Measurements from ENCODE around the gene LEMD2.
"Not testable (repeated sequence)": the region's sequence is repeated elsewhere in the genome, so short reads cannot be mapped to it uniquely, and the experiment has no call there.

LEMD2 gene

DNA sequence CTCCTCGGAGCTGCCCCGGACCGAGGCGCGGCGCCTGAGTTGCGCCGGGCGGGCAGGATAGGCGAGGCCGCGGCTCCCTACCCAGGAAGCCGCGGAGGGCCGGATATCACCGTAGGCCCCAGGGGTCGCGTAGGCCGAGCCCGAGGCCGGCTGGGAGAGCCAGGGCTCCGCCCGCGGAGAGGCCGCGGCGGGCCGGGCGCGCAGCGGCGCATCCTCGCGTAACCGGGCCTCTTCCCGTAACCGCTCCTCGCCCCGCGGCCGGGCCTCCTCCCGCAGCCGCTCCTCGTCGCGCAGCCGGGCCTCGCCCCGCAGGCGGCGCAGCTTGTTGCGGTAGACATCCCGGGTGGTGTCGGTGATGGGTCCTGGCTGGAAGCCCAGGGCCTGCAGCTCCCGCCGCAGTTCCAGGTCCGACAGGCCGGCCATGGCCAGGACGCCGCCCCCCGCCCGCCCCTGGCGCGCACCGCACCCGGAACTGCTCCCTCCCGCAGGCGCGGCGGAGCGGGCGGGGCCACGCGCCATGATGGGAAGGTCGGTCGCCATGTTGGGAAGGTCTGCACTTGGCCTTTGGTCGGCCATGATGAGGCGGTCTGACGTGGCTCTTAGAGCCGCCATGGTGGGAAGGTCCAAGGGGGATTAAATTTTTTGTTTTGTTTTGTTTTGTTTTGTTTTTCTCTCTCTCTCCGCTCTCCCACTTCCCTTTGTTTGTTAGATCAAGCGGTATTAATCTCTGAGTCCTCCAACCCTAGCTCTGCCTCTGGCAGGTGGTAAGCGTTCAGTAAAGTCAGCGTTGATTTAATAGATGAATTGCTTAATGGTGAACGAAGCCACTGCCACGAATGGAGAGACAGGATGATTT is at the start of gene LEMD2:
Gene LEMD2 (minus strand): TSS at position 437 of the 856 bp plus-strand sequence. CDS start 14 bp downstream, at position 423.
- DNase-seq: peak; percentile 92

GRCh38 chr6:33837971-33838665 is 49.2 kb upstream of the LEMD2 start:
- DNase-seq: no peak

- DNase-seq: no peak
Observed at GRCh38 chr6:33836806-33837469, 48.0 kb upstream of the LEMD2 start.

DNA sequence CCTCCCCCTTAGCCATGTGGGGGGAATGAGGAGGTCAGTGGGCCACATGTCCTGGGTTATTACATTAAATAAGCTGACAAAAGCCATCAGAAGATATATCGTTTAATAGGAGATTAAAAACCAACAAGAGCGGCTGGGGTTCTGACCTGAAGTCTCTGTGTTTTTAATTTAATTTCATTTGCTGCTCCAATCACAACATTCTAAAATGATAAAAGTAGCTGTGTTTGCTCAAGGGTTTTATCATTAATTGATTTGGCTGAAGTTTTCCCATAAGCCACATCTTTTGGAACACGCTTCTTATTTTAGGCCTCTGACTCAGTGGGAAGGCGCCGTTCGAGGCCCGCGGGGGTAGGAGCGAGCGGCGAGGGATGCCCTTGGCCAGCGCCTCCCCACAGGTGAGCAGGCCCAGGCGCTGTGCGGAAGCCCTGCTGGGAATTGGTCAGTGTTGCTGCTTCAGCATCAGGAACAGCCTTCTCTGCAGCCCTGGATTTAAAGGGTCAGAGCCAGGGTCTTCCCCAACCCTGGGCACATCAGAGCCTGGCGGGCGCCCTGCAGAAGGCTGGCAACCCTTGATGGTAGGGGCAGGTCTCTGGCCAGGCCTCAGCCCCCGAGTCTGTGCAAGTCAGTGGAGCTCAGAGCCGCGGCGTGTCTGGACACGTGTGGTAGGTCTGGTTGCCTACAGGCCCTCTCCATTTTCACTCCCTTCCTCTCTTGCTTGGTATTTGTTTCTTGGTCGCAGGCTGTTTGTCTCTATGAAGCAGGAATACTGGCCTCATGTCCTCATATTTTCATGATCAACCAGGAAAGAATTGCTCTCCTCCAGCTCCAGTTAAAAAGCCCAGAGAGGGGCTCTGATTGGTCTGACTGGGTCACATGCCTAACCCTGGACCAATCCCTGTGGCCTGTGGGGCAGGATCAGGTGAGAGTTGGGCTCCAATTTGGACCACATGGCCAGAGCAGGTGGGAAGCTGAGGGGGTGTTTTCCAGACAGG is 45.8 kb upstream of the LEMD2 start:
- no peak for DNase-seq

DNA sequence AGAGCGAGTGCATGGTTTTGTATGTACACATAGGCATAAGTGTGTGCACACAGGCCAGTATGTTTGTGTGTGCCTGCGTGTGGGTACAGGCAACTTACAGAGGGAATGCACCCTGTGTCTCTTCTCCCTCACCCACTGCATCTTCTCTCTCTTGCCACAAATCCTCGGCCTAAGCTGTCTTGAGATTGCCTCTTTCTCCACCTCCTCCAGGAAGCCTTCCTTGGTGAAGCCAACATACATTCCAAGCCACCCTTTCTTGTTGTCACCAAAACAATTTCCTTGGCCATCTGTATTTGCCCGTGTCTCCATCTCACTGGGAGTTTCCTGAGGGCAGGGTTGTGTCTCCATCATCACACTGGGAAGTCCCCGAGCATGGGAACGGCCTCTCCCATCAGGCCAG is 44.7 kb upstream of the LEMD2 start:
- DNase-seq: no peak

DNA sequence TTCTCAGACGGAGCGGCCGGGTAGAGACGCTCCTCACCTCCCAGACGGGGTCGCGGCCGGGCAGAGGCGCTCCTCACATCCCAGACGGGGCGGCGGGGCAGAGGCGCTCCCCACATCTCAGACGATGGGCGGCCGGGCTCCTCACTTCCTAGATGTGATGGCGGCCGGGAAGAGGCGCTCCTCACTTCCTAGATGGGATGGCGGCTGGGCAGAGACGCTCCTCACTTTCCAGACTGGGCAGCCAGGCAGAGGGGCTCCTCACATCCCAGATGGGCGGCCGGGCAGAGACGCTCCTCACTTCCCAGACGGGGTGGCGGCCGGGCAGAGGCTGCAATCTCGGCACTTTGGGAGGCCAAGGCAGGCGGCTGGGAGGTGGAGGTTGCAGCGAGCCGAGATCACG is 43.9 kb upstream of the LEMD2 start:
- not testable (repeated sequence) for DNase-seq

- DNase-seq: not testable (repeated sequence)
Observed at GRCh38 chr6:33831725-33832124, 42.8 kb upstream of the LEMD2 start.

- no peak for DNase-seq
Observed at GRCh38 chr6:33830635-33831240, 41.8 kb upstream of the LEMD2 start.

DNA sequence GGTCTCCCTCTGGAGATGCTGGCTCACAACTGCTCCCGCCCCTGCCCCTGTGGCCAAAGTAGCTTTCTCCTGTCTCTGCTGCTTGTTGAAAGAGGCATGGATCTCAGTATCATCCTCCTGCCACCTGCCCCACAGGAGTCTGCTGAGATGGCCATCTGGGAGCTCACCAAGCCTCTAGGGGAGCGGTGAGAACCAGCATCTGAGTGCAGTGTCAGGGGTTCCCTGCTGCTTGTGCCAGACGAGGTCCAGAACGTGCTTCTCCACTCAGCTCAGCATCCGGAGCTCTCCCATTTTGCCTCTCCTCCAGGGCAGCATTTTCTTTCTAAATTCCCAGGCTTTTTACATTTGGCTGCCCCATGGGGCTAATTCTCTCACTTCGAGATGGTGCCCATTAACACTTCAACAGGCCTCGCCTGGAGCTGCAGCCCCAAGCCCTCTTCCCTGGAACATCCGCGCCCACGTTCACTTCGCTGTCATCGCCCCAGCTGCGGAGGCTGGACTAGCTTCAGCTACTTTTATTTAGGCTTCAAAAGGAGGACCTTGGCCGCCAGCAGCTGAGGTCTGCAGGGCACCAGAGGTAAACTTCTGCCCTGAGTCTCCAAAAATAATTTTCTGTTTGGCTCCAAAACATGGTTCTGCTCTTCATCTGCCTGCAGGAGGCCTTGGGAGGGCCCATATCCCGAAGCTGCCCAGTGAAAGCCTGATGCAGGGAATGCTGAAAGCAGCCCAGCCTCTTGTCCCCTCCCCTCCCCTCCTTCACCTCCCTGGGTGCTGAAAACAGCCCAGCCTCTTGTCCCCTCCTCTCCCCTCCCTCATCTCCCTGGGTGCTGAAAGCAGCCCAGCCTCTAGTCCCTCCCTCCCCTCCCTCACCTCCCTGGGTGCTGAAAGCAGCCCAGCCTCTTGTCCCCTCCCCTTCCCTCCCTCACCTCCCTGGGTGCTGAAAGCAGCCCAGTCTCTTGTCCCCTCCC is 40.1 kb upstream of the LEMD2 start:
- DNase-seq: no peak

DNA sequence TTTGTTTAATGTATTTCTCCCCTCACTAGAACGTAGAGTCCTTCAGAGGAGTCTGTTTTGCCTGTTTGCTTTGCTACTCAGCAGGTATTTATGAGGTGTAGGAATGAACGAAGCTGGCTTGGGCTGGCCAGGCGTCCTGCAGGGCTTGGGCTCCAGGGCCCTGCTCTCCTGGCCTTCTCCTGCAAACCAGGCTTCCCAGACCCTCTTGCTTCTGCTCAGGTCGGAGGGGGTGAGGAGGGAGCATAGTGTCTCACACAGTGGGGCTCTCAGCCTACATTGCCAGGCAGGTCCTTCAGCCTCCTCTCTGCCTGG is 39.5 kb upstream of the LEMD2 start:
- no peak for DNase-seq

GRCh38 chr6:33827546-33828451 is 38.9 kb upstream of the LEMD2 start:
- no peak for DNase-seq

DNA sequence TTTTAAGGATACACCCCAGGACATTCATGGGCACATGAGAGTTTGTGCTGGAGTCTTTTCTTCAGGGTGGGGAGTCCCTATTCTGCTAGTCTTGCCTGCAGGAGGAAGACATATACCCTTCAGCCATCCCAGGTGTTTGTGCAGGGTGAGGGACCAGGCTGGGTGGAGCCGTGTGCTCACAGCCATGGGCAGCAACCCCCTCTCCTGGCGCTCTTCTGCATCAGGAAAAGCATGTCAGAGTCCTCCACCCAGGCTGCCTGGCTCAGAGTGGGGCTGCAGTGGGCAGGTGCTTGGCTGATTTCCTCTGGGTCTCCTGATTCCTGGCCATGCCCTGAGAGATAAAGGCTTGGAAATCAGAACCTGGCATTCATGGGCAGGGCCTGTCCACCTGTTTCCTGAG is 37.6 kb upstream of the LEMD2 start:
- no peak for DNase-seq

DNA sequence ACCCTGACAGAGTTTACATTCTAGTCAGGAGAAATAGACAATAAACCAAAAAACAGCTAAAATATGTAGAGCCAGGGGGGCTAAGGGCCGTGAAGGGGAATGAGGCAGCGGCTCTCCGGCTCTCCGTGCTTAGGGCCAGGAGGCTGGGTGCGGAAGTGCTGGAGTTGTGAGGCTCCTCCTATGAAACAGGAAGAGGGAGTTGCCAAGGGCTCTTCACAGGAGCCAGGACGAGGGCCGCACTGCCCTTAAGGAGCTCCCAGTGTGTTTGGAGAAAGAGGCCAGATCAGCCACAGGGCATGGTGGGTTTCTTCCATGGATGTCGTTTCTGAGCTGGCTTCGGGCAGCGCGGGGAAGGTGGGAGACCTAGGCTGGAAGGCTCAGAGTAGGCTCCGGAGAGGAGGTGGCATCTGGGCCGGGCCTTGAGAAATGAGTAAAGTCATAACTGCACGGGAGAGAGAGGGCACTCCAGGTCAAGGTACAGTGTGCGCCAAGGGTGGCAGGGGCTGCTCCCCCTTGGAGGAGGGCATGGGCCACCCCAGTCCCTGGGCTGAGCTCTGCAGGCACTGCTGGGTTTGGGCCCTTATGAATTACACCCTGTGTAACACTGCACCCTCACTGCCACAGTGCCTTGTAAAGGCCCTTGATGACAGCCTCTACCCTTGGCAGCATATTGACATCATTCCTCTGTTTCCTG is 35.7 kb upstream of the LEMD2 start:
- DNase-seq: no peak

GRCh38 chr6:33823806-33824205 is 34.9 kb upstream of the LEMD2 start:
- no peak for DNase-seq

DNA sequence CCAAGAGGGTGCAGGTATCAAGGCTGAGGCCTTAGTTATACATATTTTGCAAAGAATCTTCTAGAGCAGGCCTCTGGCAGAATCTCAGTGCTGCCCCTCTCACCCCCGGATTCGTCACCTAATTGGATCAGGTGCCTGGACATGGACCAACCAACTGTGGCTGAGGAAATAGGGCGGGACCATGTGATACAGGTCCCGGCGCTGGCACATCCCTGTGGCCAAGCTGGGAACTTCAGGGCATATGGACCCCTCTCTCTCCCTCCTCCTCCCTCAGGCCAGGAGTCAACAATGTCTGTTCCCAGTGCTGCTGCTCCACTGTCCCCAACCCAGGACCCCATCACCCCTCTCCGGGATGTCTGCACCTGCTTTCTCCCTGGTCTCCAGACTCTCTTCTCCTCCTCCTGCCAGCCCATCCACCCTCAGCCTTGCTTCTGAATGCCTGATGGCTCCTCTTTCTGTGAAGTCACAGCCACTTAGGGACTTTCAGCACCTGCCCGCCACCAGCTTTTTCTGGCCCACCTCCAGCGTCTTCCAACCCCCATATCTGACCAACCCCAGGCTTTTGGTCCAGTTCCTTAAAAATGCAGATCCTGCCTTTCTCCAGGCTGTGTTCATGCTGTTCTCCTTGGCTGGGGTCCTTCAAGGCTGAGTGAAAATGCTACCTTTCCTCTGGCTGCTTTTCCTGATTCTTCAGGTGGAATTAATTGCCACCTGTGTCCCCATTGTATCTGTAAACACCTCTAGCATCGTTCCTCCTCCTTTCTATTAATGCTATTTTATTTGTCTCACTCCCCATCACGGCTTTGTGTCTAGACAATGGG is 33.9 kb upstream of the LEMD2 start:
- DNase-seq: no peak

DNA sequence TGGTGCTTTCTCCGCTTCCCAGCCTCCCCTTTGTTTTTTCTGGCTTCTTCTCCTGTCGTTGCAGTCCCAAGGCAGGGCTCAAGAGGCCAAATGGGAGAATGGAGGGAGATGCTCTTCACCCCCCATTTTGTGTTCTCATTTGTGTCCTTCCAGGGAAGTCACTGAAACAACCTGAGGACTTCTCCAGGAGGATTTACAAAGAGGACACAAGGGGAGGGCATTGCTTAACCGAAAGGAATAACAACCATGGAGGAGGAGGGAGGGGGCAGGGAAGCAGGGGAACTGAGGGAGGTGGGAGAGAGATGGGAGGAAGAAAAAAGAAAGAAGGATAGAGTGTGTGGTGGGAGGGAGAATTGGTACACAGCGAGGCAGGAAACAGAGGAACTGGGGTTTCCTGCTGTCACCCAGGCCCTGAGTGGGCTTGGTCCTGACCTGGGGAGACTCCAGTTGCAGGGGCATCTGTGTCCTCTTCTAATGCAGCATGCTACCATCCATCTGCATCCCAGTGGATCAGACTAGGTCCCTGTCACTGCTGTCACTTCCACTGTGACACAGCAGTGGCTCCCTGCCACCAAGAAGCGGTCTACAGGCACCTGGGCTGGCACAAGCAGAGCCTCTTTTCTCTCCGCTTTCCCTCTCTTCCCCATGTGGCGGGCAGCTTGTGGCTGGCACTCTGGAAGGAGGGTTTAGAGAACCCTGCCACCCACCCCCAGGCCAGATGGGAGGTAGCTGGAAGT is 32.0 kb upstream of the LEMD2 start:
- DNase-seq: no peak

- no peak for DNase-seq
Observed at GRCh38 chr6:33820243-33820642, 31.3 kb upstream of the LEMD2 start.

DNA sequence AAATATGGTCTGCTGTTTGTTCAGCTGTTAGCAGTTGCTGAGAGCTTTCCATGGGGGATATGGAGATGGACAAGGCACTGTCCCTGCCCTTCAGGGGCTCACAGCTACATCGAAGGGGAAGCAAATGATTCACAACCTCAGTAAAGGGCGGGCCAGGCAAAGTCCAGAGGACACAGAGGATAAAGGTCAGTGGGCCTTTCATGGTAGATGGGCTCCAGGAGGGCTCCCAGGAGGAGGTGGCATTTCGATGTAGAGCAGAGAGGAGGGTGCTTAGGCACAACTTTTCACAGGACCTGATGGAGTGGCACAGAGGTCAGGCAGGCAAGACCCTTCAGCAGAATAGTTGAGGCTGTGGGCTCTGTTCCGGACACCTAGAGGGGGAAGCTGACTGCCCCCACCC is 30.1 kb upstream of the LEMD2 start:
- DNase-seq: no peak
